DMS79 (cell line): ENCODE measurements around the gene CHST7.

Experiments
- DNase-seq: peaks from one replicate; lab custom pipeline; 2025; lab: John Stamatoyannopoulos, UW

CHST7 gene

DNA sequence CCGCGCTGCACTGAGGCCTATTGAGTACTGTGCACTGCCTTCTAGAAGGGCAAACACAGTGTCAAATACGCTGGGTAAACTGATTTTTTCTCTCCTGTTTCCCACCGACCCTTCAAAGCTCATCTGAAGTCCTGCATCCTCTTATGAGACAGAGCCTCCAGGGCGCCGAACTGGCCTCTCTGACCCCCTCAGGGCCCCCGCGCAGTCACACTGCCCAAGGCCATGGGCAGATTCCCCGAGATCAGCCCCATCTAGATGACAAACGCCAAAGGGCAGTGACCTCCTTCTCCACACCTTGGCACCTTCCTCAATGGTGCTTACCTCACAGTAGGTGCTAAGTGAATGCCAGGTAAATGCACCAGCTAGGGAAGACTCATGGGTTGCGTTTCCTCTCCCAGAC is 34.4 kb downstream of the CHST7 start:
- DNase-seq: no peak

DNA sequence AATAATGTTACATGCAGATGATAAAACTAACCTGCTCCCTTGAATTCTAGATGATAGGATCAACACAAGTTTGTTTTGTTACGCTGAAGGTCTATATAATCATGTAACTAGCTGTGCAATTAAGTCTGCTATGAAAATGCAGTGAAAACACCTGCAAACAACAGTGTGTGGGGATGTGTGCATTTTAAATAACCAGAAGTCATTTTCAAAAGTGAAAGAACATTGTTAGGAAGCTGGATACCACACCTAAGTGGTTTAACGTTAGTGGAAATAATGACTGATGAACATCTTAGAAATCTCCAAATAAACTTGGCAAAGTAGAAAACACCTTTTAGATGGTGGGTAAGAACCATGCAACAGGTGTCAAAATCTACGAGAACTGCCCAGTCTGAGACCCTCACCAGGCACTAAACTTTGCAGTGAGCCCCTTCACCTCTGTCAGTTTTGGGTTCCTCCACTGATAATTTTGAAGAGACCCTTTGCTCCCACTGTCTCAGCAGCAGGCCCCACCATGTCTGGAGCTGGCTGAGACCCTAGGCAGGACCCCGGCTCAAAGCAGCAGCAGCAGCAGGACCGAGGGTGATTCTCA is 36.6 kb downstream of the CHST7 start:
- DNase-seq: no peak

DNA sequence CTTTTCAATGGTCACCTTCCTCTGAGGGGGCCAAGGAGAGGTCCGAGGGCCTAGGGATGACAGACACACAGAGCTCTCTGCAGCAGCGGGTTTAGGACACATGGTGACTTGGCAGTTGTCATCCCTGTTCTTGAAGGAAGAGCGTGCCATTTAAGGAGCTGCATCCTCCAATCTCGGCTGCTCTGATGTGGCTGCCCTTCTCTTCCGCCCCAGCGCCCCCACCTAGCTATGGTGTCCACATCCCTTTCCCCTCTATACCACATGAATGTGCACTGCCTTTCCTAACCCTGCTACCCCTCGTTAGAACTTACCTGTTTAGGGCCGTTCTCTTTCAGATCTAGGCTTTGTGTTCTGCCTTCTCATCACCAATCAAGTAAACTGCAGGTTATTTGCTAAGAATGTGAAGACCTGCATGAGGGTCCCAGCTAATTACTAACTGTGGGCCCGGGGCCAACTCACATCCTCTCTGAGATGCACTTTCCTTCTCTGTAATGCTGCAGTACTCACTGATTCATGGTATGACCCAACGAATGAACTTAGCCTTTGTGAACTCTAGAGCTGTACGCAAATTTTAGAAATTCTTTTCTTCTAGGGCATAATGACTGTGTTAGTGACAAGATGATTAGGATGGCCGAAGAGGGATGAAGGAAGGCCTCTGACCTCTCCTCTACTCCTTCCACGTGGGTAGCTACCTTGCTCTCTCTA is 38.2 kb downstream of the CHST7 start:
- no peak for DNase-seq

DNA sequence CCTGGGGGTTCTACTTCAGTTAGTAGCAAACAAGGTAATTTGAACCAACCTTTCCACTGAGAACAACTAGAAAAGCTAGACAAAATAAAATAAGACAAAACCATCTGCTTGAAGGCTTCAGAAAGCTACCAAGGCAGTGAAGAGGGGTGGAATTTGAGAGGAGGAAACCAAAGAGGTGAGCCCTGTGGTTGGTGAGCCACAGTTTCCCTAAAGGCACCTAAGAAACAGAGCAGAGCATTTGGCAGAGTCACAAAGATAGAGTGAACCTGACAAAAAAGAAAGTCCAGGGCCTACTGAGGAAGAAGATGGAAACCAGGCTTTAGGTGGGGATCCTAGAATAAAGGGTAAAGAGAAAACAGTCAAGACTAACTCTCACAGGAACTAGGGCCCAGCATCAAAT is 44.3 kb downstream of the CHST7 start:
- DNase-seq: no peak

DNA sequence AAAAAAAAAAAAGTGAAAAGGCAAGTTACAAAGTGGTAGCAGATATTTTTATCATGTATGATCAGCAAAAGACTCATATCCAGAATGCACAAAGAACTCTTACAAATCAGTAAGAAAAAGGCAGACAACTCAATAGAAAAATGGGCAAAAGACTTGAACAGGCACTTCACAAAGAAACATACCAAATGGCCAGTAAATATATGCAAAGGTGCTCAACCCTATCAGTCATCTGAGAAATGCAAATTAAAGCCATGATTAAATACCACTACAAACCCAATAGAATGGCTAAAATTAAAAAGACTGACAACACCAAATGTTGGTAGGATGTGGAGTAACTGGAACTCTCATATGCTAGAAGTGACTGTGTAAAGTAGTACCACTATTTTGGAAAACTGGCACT is 45.4 kb downstream of the CHST7 start:
- no peak for DNase-seq

DNA sequence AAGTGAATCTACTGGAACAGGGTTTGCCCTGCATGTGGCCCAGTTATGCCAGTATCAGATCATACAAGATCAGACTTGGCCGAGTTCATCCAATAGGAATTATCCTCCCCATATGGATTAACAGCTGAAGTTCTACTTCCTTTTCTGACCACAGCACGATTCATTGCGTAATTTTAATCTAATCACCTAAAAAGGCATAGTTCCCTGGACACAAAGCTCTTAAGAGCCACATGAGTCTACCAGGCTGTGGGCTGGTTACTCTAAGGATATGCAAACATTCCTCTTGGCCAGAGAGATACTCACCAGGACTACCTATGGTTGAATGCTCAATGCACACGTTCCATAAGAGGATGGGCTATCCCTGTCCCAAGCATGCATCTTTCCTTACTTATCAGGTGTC is 46.9 kb downstream of the CHST7 start:
- DNase-seq: no peak

DNA sequence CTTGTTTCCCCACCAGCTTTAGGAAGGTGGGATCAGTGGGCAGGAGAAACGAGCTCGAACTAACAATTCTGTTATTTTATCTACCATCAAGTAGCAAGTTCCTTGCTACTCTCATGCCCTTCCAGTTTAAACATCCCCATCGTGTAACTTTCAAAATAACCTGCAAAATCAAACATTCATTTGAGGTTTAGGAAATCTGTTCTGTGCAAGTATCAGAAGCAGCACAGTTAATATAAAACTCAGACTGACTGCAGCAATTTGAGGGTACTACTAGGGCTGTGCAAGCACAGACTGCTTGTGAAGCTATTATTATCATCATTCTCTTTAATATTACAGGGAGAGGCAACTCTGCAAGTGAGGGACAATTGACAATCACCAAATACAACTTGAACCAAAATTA is 48.0 kb downstream of the CHST7 start:
- no peak for DNase-seq

DNA sequence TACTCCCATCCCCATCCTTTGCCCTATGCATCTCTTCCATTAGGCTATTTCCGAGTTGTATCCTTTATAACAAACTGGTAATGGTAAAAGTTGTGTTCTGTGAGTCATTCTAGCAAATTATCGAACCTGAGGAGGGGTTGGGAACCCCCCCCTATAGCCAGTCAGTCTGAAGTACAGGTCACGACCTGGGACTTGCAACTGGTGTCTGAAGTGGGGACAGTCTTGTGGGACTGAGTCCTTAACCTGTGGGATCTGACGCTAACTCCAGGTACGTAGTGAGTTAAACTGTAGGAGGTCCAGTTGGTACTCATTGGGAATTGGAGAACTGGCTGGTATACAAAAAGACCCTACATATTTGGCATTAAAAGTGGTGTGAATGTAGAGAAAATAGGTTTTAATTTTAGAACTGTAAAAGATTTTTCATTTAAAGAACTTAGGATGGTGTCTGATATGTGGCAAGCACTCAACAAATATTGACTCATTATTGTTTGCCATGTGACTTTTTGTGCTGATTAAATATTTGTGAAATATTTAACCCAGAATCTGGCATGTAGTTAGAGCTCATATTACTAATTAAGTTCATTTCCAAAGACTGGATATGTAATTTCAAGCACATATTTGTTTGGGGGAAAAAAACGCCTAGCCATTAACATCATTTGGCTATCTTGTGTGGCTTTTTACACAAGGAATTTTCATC is 50.7 kb downstream of the CHST7 start:
- DNase-seq: no peak

DNA sequence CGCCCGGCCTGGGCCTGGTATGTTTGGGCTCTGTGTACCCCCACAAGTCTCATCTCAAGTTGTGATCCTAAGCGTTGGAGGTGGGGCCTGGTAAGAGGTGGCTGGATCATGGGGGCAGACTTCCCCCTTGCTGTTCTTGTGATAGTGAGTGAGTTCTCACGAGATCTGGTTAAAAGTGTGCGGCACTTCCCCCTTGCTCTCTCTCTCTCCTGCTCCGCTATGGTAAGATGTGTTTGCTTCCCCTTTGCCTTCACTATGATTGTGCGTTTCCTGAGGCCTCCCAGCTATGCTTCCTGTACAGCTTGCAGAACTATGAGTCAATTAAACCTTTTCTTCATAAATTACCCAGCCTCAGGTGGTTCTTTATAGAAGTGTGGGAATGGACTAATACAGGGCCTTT is 53.0 kb downstream of the CHST7 start:
- no peak for DNase-seq

DNA sequence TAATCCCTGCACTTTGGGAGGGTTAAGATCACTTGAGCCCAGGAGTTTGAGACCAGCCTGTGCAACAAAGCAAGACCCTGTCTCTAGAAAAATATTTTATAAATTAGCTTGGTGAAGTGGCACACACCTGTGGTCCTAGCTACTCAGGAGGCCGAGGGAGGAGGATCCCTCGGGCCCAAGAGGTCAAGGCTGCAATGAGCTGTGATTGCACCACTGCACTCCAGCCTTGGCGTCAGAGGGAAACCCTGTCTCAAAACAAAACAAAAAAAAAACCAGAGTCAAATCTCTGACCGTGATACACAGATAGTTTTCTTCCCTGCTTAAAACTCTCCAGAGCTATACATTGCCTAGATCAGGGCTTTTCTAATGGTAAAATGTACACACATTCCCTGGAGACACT is 53.5 kb downstream of the CHST7 start:
- no peak for DNase-seq

DNA sequence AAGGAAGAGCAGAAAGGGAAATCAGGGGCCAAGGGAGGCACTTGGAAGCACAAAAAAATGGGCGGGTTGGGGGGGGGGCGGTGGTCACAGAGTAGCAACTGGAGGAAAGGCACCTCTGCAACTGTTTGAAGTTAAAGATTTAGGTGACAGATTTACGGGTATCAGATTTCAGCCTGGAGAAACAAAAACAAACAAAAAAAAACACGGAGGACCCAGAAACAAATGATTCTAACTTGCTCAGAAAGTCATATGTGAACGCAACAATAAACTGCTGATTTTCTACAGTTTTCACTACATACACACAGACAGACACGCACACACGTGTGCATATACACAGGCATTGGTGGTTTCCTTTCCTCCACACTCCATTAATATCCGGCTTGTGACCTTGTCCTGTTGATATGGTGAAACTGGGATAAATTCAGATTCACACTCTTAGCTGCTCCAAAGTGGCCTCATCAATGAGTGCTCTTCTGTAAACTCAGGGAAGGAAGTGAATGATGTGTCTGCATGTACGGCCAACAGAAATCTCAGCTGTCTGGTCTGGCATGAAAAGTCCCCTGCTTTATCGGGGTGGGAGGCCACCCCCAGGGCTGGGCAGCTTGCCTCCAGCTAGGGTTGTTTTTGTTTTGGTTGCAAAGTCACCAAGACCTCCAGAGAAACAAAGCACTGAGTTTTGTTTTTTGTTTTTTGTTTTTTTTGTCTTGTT is 54.3 kb downstream of the CHST7 start:
- DNase-seq: no peak

DNA sequence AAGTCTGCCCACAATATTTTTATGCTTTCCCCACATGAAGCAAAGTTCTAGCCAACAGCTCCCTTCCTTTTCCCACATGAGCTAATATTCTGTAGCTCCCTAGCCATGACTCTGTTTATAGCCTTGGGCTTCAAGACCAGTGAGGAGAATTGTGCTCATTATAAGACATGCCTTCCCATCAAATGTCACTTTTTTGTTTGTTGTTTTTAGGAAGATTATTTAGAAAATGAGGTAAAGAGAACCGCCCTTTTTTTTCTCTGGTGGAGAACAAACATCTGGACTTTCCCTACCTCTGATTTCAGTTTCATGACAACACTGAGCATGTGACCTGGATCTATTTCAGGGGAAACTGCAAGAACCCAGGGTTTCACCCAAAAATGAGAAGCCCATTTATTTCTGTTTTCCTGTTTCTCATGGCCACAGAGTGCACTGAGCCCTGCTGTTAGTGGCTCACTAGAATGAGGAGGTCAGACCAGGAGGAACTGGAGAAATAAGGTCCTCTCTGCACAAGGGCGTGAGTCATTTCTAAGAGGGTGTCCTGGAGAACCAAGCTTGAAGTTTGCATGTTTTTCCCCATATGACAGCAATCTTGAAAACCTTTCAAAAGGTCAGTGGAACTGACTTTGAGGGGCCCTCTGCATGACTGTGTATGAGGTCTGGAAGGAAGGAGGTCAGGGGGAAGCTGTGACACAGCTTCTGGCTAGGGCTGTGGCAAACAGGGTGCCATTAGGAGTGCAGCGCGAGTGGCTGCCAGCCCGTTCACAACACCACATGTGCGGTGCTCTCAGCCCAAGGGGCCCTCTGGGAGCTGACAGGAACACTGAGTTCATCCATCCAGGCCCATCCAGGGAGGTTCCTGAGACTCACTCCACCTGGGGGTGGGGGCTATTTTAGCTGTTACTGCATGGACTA is 55.2 kb downstream of the CHST7 start:
- no peak for DNase-seq

DNA sequence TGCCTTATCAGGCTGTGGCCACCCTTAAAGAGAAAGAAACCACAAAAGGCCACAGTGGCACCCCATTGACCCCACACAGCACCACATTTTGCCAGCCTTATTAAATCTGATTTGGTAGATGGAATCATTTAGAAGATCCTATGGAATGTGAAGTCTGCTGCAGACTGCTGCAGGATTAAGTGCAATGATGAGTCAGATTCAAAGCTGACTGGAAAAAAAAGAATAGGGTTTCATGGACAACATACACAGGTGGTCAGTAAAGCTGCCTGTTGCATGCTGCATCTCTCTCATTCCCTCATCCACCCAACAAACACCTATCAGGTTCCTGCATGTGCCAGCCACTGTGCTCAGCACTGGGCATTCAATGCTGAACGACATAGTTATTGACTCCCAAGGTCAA is 56.6 kb downstream of the CHST7 start:
- no peak for DNase-seq

DNA sequence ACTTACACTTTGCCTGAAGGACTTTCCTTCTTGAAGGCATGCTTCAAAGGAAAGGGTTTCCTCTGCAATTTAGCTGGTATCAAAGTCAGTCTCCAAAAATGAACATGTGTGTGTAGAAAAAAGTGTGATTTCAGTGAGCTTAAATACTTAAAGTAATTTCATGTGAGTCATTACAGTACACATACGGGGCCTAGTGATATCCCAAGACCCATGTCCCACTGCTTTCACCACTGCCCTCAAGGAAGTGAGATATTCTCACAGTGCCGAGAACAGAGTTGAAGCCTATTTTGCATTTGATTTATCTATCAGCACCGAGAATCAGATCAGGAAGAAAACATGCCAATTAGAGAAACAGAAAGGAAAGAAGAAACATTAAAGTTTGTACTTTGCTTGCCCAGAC is 61.0 kb downstream of the CHST7 start:
- DNase-seq: no peak

DNA sequence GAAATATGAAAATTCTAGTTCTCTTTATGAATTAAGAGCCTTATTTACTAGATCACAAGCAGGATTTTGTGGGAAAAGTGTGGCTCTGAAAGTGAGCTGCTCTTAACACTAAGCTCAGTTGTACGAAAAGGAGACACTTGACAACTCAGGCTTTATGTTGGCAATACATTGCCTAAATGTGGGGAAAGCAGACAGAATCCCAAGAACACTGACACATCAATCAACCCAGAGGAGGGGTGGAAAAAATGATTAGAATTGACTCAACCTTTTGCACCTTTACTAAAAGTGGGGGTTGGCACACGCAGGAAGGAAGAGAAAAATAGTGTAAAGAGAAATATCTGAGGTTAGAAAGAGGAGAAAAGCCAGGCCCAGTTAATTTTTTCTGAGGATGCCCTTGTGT is 61.6 kb downstream of the CHST7 start:
- DNase-seq: no peak

DNA sequence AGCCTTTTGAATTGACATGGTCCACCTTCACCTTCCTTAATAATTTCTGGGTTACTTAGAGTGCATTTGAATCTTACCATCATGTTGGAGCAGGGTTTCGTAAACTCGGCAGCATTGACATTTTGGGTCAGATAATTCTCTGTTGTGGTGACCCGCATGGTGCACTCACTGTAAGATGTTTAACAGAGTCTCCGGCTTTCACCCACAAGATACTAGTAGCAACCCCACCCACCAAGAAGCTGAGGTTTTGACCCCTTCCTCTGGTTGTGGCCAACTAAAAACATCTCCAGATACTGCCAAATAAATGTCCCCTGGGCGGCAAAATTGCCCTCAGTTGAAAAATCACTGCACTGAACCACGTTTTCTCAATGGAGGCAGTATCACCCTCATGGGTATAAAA is 62.7 kb downstream of the CHST7 start:
- DNase-seq: no peak

DNA sequence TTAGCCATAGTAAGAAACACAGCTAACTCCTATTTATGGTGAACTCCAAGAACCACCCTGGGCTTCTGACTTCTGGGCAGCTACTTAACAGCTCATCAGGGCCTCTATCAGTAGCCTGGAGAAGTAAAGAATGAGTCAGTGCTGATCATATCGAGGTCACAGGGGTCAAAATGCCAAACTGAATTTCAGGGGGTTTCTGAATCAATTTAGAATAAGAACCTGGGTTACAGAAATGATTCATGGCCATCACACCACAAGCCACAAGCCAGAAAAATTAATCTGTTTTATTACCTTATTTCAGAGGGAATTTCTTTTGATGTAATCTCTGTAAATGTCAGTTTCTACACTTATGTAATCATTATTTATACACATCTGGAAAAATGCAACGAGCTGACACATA is 64.4 kb downstream of the CHST7 start:
- DNase-seq: no peak

DNA sequence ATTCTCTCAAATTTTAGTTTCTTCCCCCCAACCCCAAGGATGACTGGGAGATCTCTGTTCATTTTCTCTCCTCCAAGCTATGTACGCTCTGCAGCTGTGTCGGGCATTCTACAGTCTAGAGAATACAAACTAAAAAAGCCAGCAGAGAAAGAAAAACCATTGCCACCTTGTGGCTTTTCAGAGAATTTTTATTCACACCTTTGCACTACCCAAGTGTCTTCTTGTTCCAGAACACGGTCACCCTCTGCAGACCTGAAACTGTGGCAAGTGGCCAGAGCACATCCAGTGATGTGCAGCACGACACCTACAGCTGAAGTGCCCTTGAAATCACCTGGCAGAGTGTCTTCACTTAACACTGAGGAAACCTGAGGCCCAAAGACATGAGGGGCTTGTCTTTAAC is 68.6 kb downstream of the CHST7 start:
- DNase-seq: no peak

DNA sequence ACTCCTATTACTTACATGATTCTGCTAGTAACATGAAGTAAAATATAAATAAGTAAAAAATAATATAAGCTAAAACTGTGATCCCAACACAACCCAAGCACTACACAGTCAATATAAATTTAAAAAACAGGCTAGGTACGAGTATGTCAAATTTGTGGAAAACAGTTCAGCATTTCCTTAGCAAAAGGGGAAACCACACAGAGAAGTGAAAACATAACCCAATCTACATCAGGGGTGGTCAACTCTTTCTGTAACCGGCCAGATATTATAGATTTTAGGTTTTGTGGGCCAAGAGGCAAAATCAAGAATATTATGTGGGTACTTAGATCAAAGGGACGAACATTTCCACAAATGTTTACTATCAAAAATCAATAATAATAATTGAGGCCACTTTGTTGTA is 70.1 kb downstream of the CHST7 start:
- no peak for DNase-seq

DNA sequence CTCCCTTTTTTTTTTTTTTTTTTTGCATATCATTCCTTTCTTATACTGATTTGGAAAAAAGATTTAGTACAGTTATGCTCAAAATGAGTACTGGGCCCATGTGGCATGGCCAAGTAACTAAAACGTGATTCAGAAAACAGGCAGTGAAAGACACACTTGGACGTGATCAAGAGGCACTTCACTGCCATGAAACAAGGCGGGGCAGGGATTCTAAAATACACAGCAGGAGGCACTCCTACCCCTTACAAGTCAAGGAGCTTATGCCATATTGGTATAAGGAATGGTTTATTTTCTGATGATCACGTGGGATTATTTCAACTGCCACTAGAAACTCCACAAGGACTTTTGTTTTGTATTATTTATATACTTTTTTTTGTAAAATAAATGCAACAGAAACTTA is 72.0 kb downstream of the CHST7 start:
- DNase-seq: no peak

DNA sequence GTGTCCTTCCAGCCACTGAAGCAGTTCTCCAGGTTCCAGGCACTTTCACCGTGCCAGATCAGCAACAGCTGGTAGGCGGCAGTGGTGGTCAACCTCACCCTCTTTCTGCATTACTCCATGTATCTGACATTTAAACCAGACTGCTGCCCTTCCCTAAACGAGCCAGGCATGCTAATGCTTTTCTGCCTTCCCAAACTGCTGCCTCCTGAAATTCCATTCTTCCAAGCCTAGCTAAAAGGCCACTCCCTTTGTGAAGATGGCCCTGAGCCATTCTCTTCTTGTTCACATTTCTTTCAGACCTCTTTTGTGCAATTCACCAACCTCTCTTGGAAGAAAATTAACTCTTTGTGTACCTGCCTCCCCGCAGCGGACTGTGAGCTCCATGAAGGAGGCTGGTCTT is 73.7 kb downstream of the CHST7 start:
- no peak for DNase-seq
